ENCODE data around the gene FKRP.

FKRP gene

GRCh38 chr19:46732172-46732938, 13.5 kb upstream of the FKRP start:
- DNase-seq, result no peak

GRCh38 chr19:46732966-46733689, 12.7 kb upstream of the FKRP start:
- DNase-seq, result no peak

DNA sequence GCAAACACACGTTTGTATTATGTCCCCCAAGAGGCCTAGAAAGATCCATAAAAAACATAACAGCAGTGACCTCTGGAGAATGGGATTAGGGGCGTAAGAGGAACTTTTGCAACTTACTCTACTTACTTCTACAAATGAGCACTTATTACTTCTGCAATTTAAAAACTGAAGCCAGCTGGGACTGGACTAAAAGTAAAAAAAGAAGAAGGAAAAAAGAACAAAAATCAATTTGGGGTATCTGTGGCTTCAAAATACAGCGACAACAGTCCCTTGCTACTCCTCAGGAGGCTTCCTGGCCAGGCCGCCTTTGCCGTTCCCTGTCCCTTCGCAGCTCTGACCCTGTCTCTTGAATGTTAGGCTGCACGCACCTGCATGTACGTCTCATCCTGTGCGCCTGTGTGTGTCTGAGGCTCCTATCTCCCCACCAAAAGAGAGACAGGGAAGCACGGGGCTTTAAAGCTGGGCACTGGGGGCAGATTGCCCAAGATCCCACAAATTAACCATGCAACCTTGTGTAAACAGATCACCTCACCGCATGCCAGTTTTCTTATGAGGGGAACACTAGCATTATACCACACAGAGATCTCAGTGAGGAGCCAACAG, 12.1 kb upstream of the FKRP start:
- no peak for DNase-seq

DNA sequence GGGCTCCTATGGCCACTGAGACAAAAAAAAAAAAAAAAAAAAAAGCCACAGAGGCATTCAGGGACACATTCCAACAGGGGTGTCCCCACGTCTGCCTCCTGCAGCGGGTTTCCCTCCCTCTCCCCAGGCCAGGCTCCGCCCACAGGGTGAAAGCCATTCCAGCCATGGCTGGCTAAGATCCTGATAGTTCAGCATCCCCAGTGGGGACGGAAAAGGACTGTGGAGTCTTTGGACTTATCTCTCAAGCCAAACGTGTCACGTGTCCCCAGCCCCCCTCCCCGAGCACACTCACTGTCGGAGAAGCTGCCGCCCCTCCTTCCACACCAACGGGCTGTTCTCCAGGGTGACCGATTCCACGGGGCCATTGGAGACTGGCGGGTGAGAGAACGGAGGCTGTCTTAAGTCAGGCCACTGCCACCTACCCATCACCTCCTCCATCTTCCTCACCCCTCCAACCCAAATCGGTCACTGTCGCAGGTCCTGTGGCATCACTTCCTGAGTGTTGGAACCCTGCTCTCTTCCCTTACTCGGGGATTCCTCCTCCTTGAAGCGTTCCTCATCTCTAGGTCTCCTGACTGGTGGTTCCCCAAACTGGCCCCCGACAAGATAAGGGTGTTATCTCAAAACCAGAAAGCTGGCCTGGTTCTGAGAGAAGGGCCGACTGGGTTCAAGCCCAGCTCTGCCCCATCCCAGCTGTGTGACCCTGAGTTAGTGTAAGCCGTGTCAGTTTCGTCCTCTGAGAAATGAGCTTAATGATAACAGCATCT, 9.1 kb upstream of the FKRP start:
- DNase-seq, result no peak

GRCh38 chr19:46737298-46737654, 8.6 kb upstream of the FKRP start:
- no peak for DNase-seq

DNA sequence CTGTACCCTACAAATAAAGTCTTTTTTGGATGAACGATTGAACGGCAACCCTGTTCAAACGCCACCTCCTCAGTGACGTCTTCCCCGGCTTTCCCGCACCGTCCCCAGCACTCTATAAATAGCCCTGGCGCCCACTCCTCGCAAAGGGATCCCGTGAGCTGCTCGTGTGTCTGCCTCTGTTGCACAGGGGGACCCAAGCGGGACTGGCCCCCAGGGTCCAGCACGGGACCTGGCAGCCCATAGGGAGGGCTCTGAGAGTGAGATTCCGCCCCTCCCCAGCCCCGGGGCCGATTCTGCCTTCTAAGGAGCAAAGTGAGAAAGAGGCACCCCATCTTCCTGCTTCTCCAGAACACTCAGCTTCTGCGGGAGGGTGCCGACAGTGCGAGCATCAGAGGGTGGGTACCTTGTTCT, 8.1 kb upstream of the FKRP start:
- no peak for DNase-seq

DNA sequence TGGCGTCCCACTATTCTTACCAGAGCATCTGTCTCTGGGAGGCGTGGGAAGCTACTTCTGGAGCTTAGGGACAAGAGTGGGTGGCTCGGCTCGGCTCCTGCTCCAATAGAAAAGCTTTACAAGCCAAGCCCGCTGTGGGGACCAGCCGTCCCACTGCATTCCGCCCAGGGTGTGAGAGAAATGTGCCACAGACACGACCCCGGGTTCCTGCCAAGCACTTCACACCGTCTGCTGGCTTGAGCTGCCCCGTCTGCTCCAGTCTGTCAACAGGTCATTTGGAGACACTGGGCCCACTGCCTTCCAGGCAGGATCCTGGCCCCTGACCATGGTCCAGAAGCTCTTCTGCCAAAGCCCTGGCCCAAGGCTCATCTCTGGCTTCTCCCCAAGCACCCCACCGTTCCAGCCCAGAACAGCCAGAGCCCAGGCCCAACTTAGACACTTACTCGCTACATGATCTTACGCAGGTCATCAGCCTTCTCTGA, 6.5 kb upstream of the FKRP start:
- no peak for DNase-seq

DNA sequence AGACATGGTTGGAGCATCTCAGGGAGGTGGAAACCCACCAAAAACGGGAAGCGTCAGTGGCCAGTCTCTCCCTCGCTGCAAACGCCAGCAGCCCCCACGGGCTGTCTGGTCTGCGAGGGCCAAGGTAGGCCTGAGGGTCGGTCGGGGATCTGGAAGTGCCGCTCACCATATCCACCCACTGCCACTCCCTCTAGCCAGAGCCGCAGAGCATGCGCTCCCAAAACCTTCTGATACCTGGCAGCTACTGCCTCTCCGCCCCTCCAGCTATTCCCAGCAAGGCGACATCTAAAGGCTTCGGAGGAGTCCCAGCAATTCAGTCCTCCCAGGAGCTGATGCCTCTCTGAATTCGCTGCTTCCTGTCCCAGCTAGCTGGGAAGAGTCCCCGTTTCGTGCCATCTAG, 4.4 kb upstream of the FKRP start:
- DNase-seq, result no peak

GRCh38 chr19:46742926-46743480, 2.9 kb upstream of the FKRP start:
- no peak for DNase-seq

GRCh38 chr19:46744005-46744691, 1.7 kb upstream of the FKRP start:
- DNase-seq, result no peak

DNA sequence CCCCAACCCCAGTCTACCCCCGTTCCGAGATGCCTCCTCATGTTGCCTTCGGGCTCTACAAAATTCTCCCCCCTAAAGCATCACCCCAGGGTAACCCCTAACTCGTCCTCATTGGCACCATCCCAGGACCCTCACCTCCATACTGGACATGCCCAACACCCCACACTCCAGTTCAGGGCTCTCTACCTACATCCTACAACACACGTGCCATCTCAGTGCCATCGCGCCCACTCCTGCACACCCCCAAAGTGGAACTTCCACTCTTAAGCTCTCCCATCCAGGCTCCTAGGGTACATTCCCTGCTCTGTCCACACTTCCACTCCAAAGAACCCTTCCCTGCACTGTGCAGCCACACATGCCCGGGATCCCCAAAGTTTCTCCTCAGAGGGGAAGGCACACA, 827 bp upstream of the FKRP start:
- DNase-seq, result no peak

DNA sequence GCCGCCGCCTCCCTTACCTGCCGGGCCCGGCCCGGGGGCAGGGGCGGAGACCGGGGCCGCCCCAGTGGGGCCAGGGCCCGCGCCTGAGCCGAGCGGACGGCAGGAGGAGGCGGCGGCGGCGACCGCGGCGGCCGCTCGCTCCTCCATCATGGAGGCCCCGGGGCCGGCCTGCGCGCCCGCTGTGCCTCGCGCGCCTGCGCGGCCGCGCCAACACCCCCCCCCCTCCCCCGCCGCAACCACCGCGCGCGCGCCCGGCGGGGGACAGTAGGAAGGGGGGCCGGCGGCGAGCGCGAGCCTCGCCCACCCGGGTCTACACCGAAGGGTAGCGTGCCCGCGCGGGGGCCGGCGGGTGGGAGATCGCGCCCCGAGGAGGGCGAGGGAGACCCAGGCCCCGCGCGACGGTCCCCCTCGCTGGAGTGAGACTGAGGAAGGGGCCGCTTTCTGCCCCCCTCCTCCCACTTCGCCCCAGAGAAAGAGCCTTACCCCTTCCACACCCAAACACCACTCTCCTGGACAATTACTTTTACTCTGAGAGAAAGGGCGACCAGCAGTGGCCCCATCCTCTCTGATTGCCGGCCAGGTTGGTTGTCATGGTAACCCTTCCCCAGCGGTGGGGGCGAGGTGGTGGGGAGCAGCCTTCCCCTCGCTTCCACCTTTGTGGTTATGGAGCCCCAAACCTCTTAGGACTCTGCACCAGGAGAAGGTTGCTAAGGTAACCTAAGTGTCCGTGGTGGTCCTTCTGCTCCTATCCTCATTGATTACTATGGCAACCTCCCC, 612 bp downstream of the FKRP start, which contains the start of gene STRN4:
Gene STRN4 (minus strand): TSS at position 170 of the 777 bp plus-strand sequence. CDS start 20 bp downstream, at position 150.
- peak; percentile 67 for DNase-seq

GRCh38 chr19:46748325-46749109, 2.7 kb downstream of the FKRP start:
- no peak for DNase-seq

GRCh38 chr19:46753420-46754155, 7.7 kb downstream of the FKRP start:
- no peak for DNase-seq

- no peak for DNase-seq
Observed at GRCh38 chr19:46755077-46755852, 9.4 kb downstream of the FKRP start.

GRCh38 chr19:46755853-46756543, 10.1 kb downstream of the FKRP start:
- no peak for DNase-seq

GRCh38 chr19:46756544-46756888, 10.7 kb downstream of the FKRP start:
- DNase-seq, result no peak

DNA sequence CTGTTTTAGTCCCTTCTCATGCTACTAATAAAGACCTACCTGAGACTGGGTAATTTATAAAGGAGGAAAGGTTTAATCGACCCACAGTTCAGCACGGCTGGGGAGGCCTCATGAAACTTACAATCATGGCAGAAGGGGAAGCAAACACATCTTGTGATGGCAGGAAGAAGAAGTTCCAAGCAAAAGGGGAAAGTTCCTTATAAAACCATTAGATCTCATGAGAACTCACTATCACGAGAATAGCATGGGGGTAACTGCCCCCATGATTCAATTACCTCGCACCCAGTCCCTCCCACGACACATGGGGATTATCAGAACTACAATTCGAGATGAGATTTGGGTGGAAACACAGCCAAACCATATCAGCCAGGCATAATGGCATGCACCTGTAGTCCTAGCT, 13.3 kb downstream of the FKRP start:
- no peak for DNase-seq

All from NCI-H510A (cell line).